Medulla oblongata (tissue), 1 donor: Measurements from ENCODE around the gene SIGMAR1.

ENCODE experiments used
- DNase-seq: peaks from one replicate; pipeline ENCODE4 v3.0.0-alpha.2; 2015; ENCODE audit errors: extremely low spot score

The SIGMAR1 gene

GRCh38 chr9:34630402-34631154, 7.0 kb downstream of the SIGMAR1 start:
- no peak for DNase-seq

GRCh38 chr9:34629491-34629808, 8.1 kb downstream of the SIGMAR1 start:
- no peak for DNase-seq

- DNase-seq, result no peak
These were observed 8.7 kb downstream of the SIGMAR1 start, which contains the start of gene ARID3C for GRCh38 chr9:34628656-34629490. Gene ARID3C (minus strand): TSS chr9:34629066. CDS start chr9:34628014, 1,052 bp downstream.

DNA sequence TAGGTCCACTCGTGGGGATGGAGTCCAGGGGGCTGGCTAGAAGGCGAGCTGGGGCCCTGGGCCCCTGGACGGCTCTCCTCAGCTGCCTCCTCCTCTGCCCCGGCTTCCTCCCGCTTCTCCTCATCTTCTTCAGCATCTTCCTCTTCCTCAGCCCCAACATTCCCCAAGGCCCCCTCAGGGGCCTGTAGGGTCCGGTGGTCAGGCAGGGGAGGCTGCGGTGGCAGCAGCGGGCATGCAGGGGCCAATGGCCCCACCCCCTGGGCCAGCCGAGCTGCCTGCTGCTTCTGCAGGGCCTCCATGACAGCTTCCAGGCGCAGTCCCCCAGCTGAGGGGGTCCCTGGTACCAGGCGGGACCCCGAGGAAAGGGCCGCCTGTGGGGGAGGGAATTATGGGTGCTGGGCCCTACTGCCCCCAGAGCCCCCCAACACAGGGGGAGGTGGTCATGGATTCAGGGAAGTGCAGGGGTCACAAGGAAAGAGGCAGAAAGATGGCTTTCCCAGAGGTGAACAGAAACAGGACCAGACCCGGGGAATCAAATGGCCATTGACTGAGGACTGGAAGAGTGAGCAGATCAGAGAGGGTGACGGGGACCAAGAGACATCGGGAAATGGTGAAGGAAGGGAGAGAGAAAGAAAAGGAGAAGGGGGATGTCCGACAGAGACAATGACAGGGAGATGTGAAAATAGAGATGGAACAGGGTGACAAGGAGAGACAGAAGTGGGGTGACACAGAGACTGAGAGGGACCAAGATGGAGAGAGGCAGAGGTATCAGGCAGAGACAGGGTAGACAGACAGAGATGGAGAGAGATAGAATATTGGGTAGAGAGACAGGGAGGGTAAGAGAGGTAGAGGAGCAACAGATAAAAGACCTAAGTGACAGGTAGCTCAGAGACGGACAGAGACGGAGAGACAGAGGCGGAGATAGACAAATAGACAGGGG, 9.6 kb downstream of the SIGMAR1 start:
- DNase-seq, result no peak

- DNase-seq, result no peak
These were observed 12.5 kb downstream of the SIGMAR1 start for GRCh38 chr9:34625186-34625486.

DNA sequence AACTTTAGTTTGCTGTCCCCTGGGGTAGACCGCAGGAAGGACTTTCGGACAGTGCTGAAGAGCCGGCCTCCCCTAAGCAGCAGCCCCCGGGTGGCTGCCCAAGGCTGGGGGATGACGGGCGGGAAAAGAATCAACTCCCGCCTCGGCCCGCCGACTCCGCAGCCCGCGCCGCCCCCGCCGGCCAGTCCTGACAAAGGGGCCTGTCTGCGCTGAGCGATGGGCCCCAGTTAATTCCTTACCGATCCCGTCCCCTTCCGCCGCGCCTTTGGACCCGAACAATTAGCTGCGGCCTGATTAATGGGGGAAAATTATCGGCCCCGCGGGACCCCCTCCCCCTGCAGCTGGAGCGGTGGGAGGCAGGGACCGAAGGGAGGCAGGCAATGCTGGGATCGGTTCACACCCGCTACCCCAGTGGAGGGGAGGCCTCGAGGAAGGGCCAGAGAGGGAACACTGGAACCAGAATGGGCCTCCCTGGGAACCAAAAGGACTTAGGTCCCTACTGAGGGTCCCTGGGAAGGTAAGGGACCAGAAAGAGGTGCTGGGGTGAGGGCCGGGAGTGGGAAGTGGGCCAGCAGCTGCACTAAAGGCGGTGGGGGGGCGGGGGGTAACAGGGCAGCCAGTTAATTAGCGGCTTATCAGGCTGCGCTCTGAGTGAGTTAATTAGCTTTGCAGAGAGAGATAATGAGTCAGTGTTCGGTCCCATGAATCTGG, 13.0 kb downstream of the SIGMAR1 start:
- no peak for DNase-seq

- DNase-seq, result no peak
These were observed 14.0 kb downstream of the SIGMAR1 start for GRCh38 chr9:34623374-34624235.

- peak; percentile 97 for DNase-seq
These were observed 17.3 kb downstream of the SIGMAR1 start, which contains the start of gene DCTN3 for GRCh38 chr9:34620061-34620994. Gene DCTN3 (minus strand): TSS chr9:34620495. CDS start chr9:34620464, 31 bp downstream.

GRCh38 chr9:34615132-34615531, 22.5 kb downstream of the SIGMAR1 start:
- DNase-seq, result no peak

- peak; percentile 94 for DNase-seq
These were observed 24.7 kb downstream of the SIGMAR1 start for GRCh38 chr9:34612788-34613390.

- DNase-seq, result peak; percentile 94
These were observed 25.5 kb downstream of the SIGMAR1 start, which contains the start of gene RPP25L for GRCh38 chr9:34611811-34612787. Gene RPP25L (minus strand): TSS chr9:34612097. CDS start chr9:34611296, 801 bp downstream.

GRCh38 chr9:34611251-34611810, 26.3 kb downstream of the SIGMAR1 start:
- DNase-seq, result peak; percentile 18

DNA sequence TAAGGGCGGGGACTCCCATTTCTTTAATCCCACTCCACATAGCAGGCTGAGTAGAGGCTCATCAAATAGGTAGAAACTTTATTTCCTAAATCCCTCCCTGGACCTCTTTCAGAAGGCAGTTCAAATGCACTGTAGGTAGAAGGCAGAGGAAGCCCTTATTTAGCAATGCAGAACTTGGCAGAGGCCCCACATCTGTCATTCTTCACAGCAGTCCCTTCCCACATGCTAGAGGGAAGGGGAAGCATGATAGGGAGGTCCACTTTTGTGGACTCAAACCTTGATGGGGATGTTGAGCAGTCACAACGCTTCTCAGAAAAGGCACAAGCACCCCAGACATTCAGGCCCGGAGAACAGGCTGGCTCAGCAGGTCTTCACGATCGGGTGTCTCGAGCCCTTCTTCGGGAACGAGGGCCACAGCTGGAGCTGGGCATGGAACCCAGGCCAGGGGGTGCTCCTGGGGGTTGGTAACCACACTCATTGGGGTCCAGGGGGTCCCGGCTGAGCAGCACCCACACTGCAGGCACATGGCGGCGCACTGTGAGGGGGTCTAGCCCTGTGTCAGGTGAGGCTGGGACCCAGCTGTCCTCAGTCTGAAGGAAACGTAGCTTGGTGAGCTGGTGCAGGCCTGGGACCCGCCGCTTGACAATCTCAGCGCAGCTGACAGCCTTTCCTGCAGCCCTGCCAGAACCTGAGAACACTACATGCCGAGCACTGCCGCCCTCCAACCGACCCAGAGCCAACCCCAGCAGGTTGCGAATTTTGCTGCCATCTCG, 27.0 kb downstream of the SIGMAR1 start:
- DNase-seq, result no peak

DNA sequence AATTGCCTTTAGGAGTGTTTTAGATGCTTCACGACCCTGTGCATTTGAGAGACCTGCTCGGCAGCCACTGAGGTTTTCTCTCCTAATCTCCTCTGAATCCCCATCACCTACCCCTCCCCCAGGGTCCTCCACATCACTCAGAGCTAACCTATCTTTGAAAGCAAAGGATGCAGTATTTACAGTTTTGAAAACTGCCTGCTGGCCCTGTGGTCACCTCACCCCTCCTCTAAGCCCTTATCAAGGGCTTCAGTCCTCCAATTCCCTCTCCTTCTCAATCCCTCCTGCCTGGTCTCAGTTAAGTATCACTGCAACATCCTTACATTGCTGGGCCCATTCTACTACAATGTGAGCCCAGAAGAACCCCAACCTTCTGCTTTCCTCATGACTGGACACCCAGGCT, 30.3 kb downstream of the SIGMAR1 start:
- DNase-seq, result no peak

DNA sequence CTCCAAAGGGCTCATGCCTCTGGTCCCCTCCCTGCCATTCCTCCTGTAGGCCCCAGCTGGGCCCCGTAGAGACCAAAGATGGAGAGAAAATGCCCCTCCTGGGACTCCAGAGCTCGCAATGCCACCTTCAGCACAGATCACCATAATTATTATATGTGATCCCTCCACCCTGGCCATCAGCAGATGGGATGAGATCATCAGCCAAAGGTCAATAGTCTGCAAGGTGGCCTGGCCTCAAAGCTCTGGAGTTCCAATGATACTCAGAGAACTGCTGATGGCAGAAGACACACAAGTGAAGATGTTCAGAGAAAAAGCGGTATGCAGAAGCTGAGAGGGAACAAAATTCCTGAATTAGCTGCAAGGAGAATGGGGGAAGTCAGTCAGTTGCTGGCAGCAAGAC, 30.7 kb downstream of the SIGMAR1 start:
- DNase-seq, result no peak

DNA sequence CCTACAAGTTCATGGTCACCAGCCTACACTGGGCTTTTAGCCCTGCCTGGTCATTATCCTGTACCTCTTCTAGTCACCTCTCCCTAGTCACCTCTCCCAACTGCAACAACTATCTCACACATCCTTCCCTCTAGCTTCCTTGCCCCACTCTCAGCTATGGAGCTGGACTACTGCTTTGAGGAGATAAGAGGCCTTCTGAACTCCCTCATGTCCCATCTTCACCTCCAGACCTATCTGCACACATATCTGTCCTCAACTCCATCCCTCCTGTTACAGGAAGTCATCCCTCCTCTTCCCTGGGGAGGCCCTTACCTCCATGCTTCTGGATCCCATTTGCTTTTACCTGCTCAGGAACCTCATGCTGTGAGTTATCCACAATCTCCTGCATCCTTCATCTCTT, 31.4 kb downstream of the SIGMAR1 start:
- no peak for DNase-seq
